ENCODE measurements around the gene CSF1R. TPM values are rescaled to one million over a fixed set of nuclear protein-coding genes. Genes with fewer than 3 reads are reported as not detected.

CSF1R gene
- total and polyA plus RNA-seq, 7 donors: 1.2 to 20.0 (median 4.2) TPM

GRCh38 chr5:150107909-150108447 is 21.6 kb upstream of the CSF1R start:
- no peaks in the 10 kb centered on the region for H3K9me3 ChIP-seq
- TF ChIP-seq, protein P1, sequence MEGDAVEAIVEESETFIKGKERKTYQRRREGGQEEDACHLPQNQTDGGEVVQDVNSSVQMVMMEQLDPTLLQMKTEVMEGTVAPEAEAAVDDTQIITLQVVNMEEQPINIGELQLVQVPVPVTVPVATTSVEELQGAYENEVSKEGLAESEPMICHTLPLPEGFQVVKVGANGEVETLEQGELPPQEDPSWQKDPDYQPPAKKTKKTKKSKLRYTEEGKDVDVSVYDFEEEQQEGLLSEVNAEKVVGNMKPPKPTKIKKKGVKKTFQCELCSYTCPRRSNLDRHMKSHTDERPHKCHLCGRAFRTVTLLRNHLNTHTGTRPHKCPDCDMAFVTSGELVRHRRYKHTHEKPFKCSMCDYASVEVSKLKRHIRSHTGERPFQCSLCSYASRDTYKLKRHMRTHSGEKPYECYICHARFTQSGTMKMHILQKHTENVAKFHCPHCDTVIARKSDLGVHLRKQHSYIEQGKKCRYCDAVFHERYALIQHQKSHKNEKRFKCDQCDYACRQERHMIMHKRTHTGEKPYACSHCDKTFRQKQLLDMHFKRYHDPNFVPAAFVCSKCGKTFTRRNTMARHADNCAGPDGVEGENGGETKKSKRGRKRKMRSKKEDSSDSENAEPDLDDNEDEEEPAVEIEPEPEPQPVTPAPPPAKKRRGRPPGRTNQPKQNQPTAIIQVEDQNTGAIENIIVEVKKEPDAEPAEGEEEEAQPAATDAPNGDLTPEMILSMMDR (IDR thresholded peaks at IDR 0.05): no peak
- no peak overlapping the region for H3K27ac ChIP-seq
- no peak overlapping the region for H3K4me3 ChIP-seq
- ATAC-seq (no peak), DNase-seq (no peak)
- H3K27me3 ChIP-seq (ENCODE audit: insufficient read depth in 3 of 3, low read length in 2 of 3): no peaks in the 10 kb centered on the region
- no peaks in the 10 kb centered on the region for H3K4me1 ChIP-seq
- H3K36me3 ChIP-seq (ENCODE audit: insufficient read depth in 1 of 2, low read depth in 1 of 2): no peaks in the 10 kb centered on the region
- 73 to 82% (median 81%) methylated on average over 4 of the region's 4 CpGs for WGBS, 3 donors
- intact Hi-C loops (cut with DNase I): loop anchor here in 1 of 2 donors (10.0 kb wide), 1 partner anchor 667 kb away; the partner anchor contains the start of gene SMIM3

- H3K36me3 ChIP-seq (ENCODE audit: insufficient read depth in 1 of 2, low read depth in 1 of 2): no peaks in the 10 kb centered on the region
- no peak overlapping the region for H3K27ac ChIP-seq
- no peak for ATAC-seq
- no peaks in the 10 kb centered on the region for H3K9me3 ChIP-seq
- H3K4me3 ChIP-seq: no peak overlapping the region
- WGBS, 3 donors: 65 to 73% (median 69%) methylated on average over 4 of the region's 4 CpGs
- TF ChIP-seq, protein P1 (IDR thresholded peaks at IDR 0.05): no peak
- H3K4me1 ChIP-seq: no peaks in the 10 kb centered on the region
- H3K27me3 ChIP-seq (ENCODE audit: insufficient read depth in 3 of 3, low read length in 2 of 3): no peaks in the 10 kb centered on the region
- no peak for DNase-seq
- intact Hi-C loops (cut with DNase I): loop anchor here in 1 of 2 donors (10.0 kb wide), 1 partner anchor 668 kb away; the partner anchor contains the start of gene SMIM3
Measured at GRCh38 chr5:150106674-150107426, 20.5 kb upstream of the CSF1R start.

- 89 to 90% (median 90%) methylated on average over 7 of the region's 7 CpGs for WGBS, 3 donors
- no peak for DNase-seq
- Histone ChIP-seq H3K4me1 (no peaks in the 10 kb centered on the region), H3K36me3 (ENCODE audit: insufficient read depth in 1 of 2, low read depth in 1 of 2) (no peaks in the 10 kb centered on the region), H3K27ac (no peak overlapping the region), H3K9me3 (no peaks in the 10 kb centered on the region), H3K27me3 (ENCODE audit: insufficient read depth in 3 of 3, low read length in 2 of 3) (no peaks in the 10 kb centered on the region), H3K4me3 (no peak overlapping the region)
- no peak for ATAC-seq
- intact Hi-C loops (cut with DNase I): loop anchor here in 1 of 2 donors (10.0 kb wide), 1 partner anchor 669 kb away; the partner anchor contains the start of gene SMIM3
- TF ChIP-seq, protein P1 (IDR thresholded peaks at IDR 0.05): no peak
Measured at GRCh38 chr5:150105928-150106615, 19.7 kb upstream of the CSF1R start.

- no peaks in the 10 kb centered on the region for H3K36me3 ChIP-seq (ENCODE audit: insufficient read depth in 1 of 2, low read depth in 1 of 2)
- TF ChIP-seq, protein P1 (IDR thresholded peaks at IDR 0.05): no peak
- no peak overlapping the region for H3K27ac ChIP-seq
- H3K4me1 ChIP-seq: no peaks in the 10 kb centered on the region
- H3K9me3 ChIP-seq: no peaks in the 10 kb centered on the region
- H3K27me3 ChIP-seq (ENCODE audit: insufficient read depth in 3 of 3, low read length in 2 of 3): no peaks in the 10 kb centered on the region
- H3K4me3 ChIP-seq: no peak overlapping the region
- no peak for DNase-seq
- ATAC-seq: no peak
- WGBS, 3 donors: 90 to 95% (median 91%) methylated on average over 2 of the region's 2 CpGs
- intact Hi-C loops (cut with DNase I): loop anchor here in 1 of 2 donors (10.0 kb wide), 1 partner anchor 670 kb away; the partner anchor contains the start of gene SMIM3
Measured at GRCh38 chr5:150104550-150104870, 18.2 kb upstream of the CSF1R start.

Data from psoas muscle (tissue), 8 donors.